Astrocyte of the hippocampus (primary cell): ENCODE data around the gene CASZ1.

Source experiments
- DNase-seq: peaks from one replicate; pipeline ENCODE4 v3.0.0; 2011; ENCODE audit warnings: low read depth, low spot score

The CASZ1 gene

DNA sequence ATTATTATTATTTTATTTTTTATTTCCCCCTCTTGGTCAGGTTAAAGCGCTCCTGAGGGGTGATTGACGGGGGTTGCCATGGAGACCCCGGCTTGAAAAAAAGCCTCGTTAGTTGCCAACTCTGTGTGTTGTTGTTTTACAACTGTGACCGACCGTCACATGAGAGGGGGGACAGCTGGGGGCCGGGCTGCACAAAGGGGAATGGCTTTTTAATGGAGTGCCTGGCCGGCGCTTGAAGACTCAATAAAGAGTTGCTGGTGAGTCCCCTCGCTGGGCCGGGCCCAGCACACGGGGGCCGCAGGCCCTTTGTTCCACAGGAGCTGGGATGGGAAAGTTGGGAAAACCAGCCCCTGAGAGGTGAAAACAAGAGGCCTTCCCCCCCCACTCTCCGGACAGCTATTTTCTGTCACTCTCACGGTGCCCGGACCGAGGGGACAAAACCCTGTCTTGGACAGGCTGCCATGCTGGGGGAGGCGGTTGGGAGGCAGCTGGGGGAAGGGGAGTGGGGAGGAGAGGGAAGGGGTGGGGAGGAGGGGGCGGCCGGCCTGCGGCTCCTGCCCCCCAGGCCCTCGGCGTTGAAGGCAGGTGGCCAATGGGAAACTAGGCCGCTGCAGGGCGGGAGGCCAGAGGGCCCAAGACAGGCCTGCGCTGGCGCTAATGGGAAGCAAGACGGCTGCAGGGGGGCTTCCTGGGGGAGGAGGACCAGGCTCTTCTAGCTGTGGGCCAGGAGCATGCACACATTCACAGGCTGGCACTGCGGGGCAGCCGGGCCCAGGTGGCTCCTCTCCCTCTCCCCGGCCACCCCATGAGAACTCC is 67.6 kb downstream of the CASZ1 start:
- no peak for DNase-seq

GRCh38 chr1:10727751-10728232 is 68.7 kb downstream of the CASZ1 start:
- no peak for DNase-seq

DNA sequence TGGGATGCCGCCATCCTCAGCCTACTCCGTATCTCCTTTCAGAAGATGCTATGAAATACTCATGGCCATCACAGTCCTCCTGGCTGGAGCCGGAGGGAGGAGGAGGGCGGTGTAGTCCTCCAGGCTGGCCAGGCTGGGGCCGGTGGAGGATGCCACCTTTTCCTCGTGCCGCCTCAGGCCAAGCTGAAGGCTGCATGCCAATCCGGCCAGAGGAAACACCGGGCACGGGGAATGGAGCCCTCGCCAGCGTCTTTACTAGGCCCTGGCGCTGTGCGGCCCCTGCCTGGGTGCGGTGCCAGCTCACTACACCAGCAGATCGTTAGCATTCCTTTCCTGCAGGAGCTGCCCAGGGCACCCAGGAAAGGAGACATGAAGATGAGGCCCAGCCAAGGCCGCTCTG is 70.1 kb downstream of the CASZ1 start:
- DNase-seq, result peak; percentile 72

GRCh38 chr1:10724948-10725847 is 71.2 kb downstream of the CASZ1 start:
- DNase-seq, result no peak

- no peak for DNase-seq
Measured at GRCh38 chr1:10724511-10724910, 71.9 kb downstream of the CASZ1 start.

- DNase-seq, result peak; percentile 72
Measured at GRCh38 chr1:10724052-10724494, 72.4 kb downstream of the CASZ1 start.

GRCh38 chr1:10723317-10723716 is 73.1 kb downstream of the CASZ1 start:
- DNase-seq, result no peak

GRCh38 chr1:10722803-10723202 is 73.6 kb downstream of the CASZ1 start:
- no peak for DNase-seq

GRCh38 chr1:10721381-10722321 is 74.8 kb downstream of the CASZ1 start:
- no peak for DNase-seq

DNA sequence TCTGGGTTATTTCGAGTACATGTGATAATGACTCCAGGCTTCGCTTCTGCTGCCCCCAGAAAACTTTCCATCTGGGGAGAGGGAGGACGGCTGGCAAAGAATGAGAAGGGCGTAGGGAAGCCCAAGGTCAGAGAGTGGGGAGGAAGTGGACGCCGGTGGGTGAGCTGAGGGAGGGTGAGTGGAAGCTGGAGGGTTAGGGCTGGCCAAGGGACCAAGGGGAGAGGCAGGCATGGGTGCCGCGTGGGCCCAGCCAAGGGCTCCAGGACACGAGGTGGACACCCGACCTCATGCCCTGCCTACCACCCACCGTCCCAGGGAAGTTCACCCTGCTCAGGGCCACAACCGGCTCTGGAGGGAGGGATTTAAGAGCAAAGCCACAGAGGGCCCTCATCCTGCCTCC is 75.8 kb downstream of the CASZ1 start:
- no peak for DNase-seq

GRCh38 chr1:10718083-10718415 is 78.4 kb downstream of the CASZ1 start:
- no peak for DNase-seq

- DNase-seq, result no peak
Measured at GRCh38 chr1:10717296-10718082, 79.0 kb downstream of the CASZ1 start.

- DNase-seq, result no peak
Measured at GRCh38 chr1:10716840-10717239, 79.6 kb downstream of the CASZ1 start.

DNA sequence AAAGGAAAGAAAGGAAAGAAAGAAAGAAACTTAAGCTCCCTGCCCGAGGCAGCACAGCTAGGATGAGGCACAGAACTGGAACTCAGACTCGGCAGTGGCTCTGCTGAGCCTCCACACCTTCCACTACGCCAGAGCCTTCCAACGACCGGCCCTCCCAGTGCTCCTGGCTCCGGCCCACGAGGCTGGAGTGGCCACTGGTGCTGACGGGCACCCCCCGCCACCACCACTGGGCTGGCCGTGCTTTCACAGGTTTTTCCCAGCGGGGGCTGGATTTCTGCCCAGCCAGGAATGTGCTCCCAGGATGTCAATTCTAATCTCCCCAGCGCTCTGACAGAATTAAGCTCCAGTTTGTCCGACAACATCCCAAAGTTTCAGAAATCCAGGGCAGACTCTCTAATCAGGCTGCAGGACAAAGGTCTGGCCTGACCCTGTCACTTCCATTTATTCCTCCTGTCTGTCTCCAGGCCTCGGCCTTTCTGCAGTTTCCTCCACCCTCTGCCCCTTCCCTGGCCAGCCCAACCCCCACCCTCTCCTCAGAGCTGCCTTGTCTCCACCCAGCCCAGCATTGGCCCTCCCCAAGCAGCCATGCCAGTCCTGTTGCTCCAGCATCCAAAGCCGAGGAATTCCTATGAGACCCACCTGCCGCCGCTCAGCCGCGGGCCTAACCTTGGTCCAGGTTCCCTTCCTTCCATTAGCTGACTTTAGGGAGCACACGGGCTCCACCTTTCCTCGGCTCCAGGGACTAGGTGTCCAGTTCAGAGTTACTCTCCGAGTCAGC is 81.9 kb downstream of the CASZ1 start:
- DNase-seq, result peak; percentile 92

GRCh38 chr1:10713614-10714013 is 82.8 kb downstream of the CASZ1 start:
- DNase-seq, result no peak

DNA sequence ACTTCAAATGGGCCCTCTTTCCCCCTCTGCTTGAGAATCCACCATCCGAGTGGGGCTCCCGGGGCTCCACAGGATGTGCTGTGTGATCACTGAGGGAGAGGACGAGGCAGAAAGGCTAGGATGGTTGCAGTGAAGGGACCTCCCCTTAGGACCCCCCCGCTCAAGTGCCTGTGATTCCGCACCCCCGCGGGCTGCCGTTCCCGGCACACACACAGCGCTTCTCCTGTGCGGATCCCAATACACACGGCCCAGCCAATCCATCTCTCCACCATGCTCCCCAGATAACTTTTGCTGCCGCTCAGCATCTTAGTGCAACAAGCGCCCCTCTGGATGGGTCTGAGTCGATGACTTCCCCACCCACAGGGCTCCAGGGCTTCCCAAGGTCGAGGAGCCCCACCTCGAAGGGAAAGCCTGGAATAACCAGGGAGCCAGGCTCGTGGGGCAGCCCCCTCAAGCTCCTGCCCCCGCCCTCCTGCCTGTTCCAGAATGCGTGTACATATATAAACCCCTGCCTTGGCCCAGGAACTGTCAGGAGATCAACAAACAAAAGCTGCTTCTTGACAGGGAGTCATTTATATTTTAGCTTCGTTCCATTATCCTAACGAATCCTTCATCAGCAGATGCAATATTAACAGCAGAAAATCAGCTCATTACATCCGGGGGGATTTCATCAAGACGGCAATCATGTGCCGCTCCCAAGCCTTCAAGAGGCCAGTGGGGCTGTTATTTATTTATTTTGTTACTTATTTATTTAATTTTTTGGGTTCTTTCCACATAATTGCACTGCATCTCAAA is 83.7 kb downstream of the CASZ1 start:
- DNase-seq, result no peak

GRCh38 chr1:10710489-10710888 is 86.0 kb downstream of the CASZ1 start:
- no peak for DNase-seq

- no peak for DNase-seq
Measured at GRCh38 chr1:10709646-10710045, 86.8 kb downstream of the CASZ1 start.

DNA sequence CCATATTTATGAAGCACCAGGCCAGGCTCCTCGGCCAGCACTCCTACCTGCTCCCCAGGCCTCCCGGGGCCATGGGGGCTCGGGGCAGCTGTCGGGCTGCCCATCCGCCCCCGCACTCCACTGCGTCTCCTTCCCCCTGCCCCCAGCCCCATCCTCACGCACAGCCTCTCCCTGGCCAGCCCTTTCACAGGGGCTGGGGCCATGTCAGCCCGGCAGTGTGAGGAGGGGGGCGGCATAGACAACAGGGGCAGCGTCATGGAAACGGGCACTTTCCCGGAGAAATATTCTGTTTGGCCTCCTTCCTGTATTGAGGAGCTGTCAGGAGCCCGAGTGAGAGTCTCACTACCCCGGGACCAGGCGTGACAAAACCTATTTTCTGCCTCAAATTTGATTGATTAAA is 87.3 kb downstream of the CASZ1 start:
- DNase-seq, result no peak
